CD8-positive, alpha-beta memory T cell (primary cell): ENCODE results near the gene SV2B. TPM values are rescaled to one million over a fixed set of nuclear protein-coding genes. Genes with fewer than 3 reads are reported as not detected.

Experiments used
- CTCF ChIA-PET: fragments of 350-600 bp; sonication (Branson Sonifier 250); formaldehyde crosslinking; loops from one replicate; lab custom pipeline; 2021; ENCODE audit warnings: antibody characterized with exemption; lab: Charles Lee
- POLR2A ChIA-PET: fragments of 350-600 bp; sonication (Branson Sonifier 250); formaldehyde crosslinking; loops from one replicate; lab custom pipeline; 2021; ENCODE audit warnings: antibody characterized with exemption; lab: Charles Lee
- DNase-seq, 5 donors: peaks; one replicate each; pipeline versions ENCODE4 v3.0.0 to v3.0.0-alpha.2; 2020 to 2022; ENCODE audit warnings: mixed read lengths in 1 of 5
- H3K27ac ChIP-seq: one replicate; pipeline ENCODE4 v1.7.0; 2013; ENCODE audit warnings: low read depth, mild to moderate bottlenecking, low read length, moderate library complexity
- H3K27me3 ChIP-seq: 2 replicates; pipeline ENCODE4 v1.7.0; 2013; ENCODE audit warnings: low read length, mild to moderate bottlenecking; ENCODE audit not compliant: insufficient read depth, poor library complexity, severe bottlenecking
- H3K36me3 ChIP-seq: 2 replicates; pipeline ENCODE4 v1.7.0; 2013; ENCODE audit warnings: mild to moderate bottlenecking, low read length, moderate library complexity; ENCODE audit not compliant: insufficient read depth
- H3K4me1 ChIP-seq: 2 replicates; pipeline ENCODE4 v1.7.0; 2013; ENCODE audit warnings: mild to moderate bottlenecking, low read length, moderate library complexity; ENCODE audit not compliant: insufficient read depth
- H3K4me3 ChIP-seq: 2 replicates; pipeline ENCODE4 v1.7.0; 2013; ENCODE audit warnings: mild to moderate bottlenecking, low read length
- H3K9me3 ChIP-seq: 2 replicates; pipeline ENCODE4 v1.7.0; 2013; ENCODE audit warnings: mild to moderate bottlenecking, low read length
- H3K27ac Mint-ChIP-seq, 8 donors: one replicate each; pipeline ENCODE4 v1.8.0; 2020 to 2021; ENCODE audit warnings: mixed read lengths in 8 of 8, mild to moderate bottlenecking in 6 of 8, inconsistent platforms in 3 of 8, moderate library complexity in 3 of 8
- H3K27me3 Mint-ChIP-seq, 2 donors: one replicate each; pipeline ENCODE4 v1.8.0; 2020 to 2021; ENCODE audit warnings: mixed read lengths in 2 of 2, mild to moderate bottlenecking in 1 of 2, moderate library complexity in 1 of 2
- H3K36me3 Mint-ChIP-seq, 3 donors: one replicate each; pipeline ENCODE4 v1.8.0; 2020 to 2021; ENCODE audit warnings: mixed read lengths in 3 of 3, inconsistent platforms in 1 of 3, mild to moderate bottlenecking in 1 of 3
- H3K4me1 Mint-ChIP-seq, 3 donors: one replicate each; pipeline ENCODE4 v1.8.0; 2020 to 2021; ENCODE audit warnings: mixed read lengths in 3 of 3, inconsistent platforms in 1 of 3, mild to moderate bottlenecking in 1 of 3
- H3K4me3 Mint-ChIP-seq, 7 donors: one replicate each; pipeline ENCODE4 v1.8.0; 2020 to 2021; ENCODE audit warnings: mixed read lengths in 7 of 7, mild to moderate bottlenecking in 6 of 7, moderate library complexity in 4 of 7, inconsistent platforms in 2 of 7
- H3K9me3 Mint-ChIP-seq, 5 donors: one replicate each; pipeline ENCODE4 v1.8.0; 2020 to 2022; ENCODE audit warnings: mixed read lengths in 5 of 5, mild to moderate bottlenecking in 3 of 5, moderate library complexity in 2 of 5, inconsistent platforms in 1 of 5
- polyA plus RNA-seq: library from polyadenylated mRNA; unstranded; fragments of 300-500 nt; fragmentation: Illumina TruSeq; gene quantifications from one replicate; pipeline ENCODE4 v1.2.3, GENCODE V29; 2021
- total RNA-seq, 2 experiments: library from RNA; stranded (reverse); gene quantifications; one replicate each; pipeline ENCODE4 v1.2.3, GENCODE V29; 2021

The SV2B gene
- total and polyA plus RNA-seq, 3 experiments from 2014 or later = 0.02 TPM; not detected in 2

DNA sequence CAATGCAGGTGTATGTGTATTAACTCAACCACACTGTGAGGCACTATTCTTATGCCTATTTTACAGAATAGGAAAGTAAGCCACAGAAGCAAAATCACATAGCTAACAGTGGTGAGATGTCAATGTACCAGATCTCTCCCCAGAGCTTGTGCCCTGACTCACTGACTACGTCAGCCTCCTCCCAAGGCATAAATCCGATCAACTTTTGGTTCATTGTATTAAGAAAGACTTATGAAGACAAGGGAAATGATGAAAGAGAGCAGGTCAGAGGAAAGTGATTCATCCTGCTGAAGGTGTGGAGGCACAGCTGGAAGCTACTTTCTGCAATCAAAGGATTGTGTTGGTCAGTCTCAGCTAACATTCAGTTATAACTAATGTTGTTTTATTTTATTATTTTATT is 33.0 kb upstream of the SV2B start:
- H3K27me3 ChIP-seq = no peaks in the 10 kb centered on the region
- H3K9me3 ChIP-seq = no peaks in the 10 kb centered on the region
- no peak overlapping the region for H3K4me3 Mint-ChIP-seq
- H3K4me3 ChIP-seq = no peak overlapping the region
- POLR2A ChIA-PET = no interaction called here
- peaks cover 3 to 8% (median 5%) of the 10 kb centered on the region in 5 donors for H3K9me3 Mint-ChIP-seq
- H3K27ac Mint-ChIP-seq = no peak overlapping the region
- CTCF ChIA-PET = interaction anchor here (1.4 to 1.7 kb wide), 2 partner anchors 11 to 17 kb away, joined by 5 to 7 read pairs; no protein-coding TSS in a partner anchor
- H3K4me1 ChIP-seq = no peaks in the 10 kb centered on the region
- peaks cover 0 to 8% (median 2%) of the 10 kb centered on the region in 3 donors for H3K36me3 Mint-ChIP-seq
- H3K36me3 ChIP-seq = no peaks in the 10 kb centered on the region
- no peak for DNase-seq
- peaks cover 14 to 39% of the 10 kb centered on the region in 2 donors for H3K27me3 Mint-ChIP-seq
- H3K27ac ChIP-seq = no peak overlapping the region
- H3K4me1 Mint-ChIP-seq = no peaks in the 10 kb centered on the region

DNA sequence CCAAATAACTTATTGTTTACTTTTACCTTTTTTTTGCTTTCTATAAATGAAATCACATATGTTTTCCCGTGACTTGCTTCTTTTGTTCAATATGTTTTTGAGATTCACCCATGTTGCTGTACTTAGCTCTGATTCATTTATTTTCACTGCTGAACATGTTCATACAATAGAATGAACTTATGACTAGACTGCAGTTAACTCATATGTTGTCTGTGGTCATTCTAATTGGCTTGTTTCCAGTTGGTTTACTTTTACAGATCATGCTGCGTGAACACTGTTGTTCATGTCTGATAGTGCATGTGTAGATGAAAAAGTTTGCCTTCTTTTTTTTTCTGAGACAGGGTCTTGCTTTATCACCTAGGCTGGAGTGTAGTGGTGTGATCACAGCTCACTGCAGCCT is 31.6 kb upstream of the SV2B start:
- CTCF ChIA-PET = interaction anchor here (1.7 kb wide), 1 partner anchor 13 kb away, joined by 5 read pairs; no protein-coding TSS in a partner anchor
- Mint-ChIP-seq H3K4me1 (no peaks in the 10 kb centered on the region), H3K36me3 (peaks cover 0 to 8% (median 3%) of the 10 kb centered on the region in 3 donors), H3K27me3 (peaks cover 14 to 43% of the 10 kb centered on the region in 2 donors), H3K27ac (no peak overlapping the region), H3K9me3 (peaks cover 3 to 8% (median 5%) of the 10 kb centered on the region in 5 donors), H3K4me3 (no peak overlapping the region)
- POLR2A ChIA-PET = interaction anchor here (0.7 kb wide), 1 partner anchor 46 kb away, joined by 5 read pairs; the partner anchor contains the start of gene VPS33B
- H3K27me3 ChIP-seq = no peaks in the 10 kb centered on the region
- no peak overlapping the region for H3K4me3 ChIP-seq
- no peaks in the 10 kb centered on the region for H3K9me3 ChIP-seq
- no peaks in the 10 kb centered on the region for H3K36me3 ChIP-seq
- H3K4me1 ChIP-seq = no peaks in the 10 kb centered on the region
- H3K27ac ChIP-seq = no peak overlapping the region
- DNase-seq = no peak

DNA sequence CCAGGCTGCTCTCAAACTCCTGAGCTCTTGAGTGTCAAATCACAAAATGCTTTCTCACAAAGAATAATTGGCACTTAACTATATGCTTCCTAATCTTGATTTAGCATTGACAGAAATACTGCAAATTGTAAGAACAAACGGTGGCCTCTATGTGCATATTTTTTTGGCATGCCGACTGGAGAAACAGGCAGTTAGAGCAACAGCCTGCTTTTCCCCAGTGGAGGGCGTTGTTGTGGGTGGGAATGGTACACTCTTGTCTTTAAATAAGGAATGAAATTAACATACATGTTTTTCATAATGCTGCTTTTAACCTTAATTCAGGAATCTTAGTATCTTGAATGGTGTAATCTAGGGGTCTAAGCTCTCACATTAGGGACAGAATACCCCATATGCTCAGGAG is 31.1 kb upstream of the SV2B start:
- no peaks in the 10 kb centered on the region for H3K4me1 Mint-ChIP-seq
- H3K4me3 ChIP-seq = no peak overlapping the region
- peaks cover 3 to 8% (median 5%) of the 10 kb centered on the region in 5 donors for H3K9me3 Mint-ChIP-seq
- H3K27ac Mint-ChIP-seq = no peak overlapping the region
- H3K27me3 Mint-ChIP-seq = peaks cover 14 to 43% of the 10 kb centered on the region in 2 donors
- H3K36me3 Mint-ChIP-seq = peaks cover 0 to 8% (median 3%) of the 10 kb centered on the region in 3 donors
- H3K4me1 ChIP-seq = no peaks in the 10 kb centered on the region
- no peaks in the 10 kb centered on the region for H3K9me3 ChIP-seq
- DNase-seq = no peak
- no peak overlapping the region for H3K4me3 Mint-ChIP-seq
- H3K27me3 ChIP-seq = no peaks in the 10 kb centered on the region
- no peaks in the 10 kb centered on the region for H3K36me3 ChIP-seq
- ChIA-PET POLR2A (interaction anchor here (0.6 to 0.7 kb wide), 2 partner anchors 47 to 670 kb away, joined by 3 to 5 read pairs; partner anchors contain the start of gene VPS33B), CTCF (interaction anchor here (1.7 kb wide), 1 partner anchor 13 kb away, joined by 5 read pairs; no protein-coding TSS in a partner anchor)
- no peak overlapping the region for H3K27ac ChIP-seq

DNA sequence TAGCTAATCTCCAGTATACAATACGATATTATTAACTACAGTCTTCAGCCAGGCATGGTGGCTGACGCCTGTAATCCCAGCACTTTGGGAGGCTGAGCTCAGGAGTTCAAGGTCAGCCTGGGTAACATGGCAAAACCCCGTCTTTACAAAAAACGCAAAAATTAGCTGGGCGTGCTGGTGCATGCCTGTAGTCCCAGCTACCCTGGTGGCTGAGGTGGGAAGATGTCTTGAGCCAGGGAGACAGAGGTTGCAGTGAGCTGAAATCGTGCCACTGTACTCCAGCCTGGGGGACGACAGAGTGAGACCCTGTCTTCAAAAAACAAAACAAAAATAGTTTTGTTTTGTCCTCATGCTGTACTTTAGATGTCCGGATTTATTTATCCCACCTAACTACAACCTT is 29.2 kb upstream of the SV2B start:
- ChIA-PET CTCF (no interaction called here), POLR2A (no interaction called here)
- Mint-ChIP-seq H3K9me3 (no peaks in the 10 kb centered on the region), H3K36me3 (peaks cover 0 to 3% (median 0%) of the 10 kb centered on the region in 3 donors), H3K4me3 (no peak overlapping the region), H3K4me1 (no peaks in the 10 kb centered on the region), H3K27ac (no peak overlapping the region), H3K27me3 (peaks cover 16 to 40% of the 10 kb centered on the region in 2 donors)
- Histone ChIP-seq H3K4me3 (no peak overlapping the region), H3K4me1 (no peaks in the 10 kb centered on the region), H3K27ac (no peak overlapping the region), H3K27me3 (no peaks in the 10 kb centered on the region), H3K36me3 (no peaks in the 10 kb centered on the region), H3K9me3 (no peaks in the 10 kb centered on the region)
- no peak for DNase-seq

DNA sequence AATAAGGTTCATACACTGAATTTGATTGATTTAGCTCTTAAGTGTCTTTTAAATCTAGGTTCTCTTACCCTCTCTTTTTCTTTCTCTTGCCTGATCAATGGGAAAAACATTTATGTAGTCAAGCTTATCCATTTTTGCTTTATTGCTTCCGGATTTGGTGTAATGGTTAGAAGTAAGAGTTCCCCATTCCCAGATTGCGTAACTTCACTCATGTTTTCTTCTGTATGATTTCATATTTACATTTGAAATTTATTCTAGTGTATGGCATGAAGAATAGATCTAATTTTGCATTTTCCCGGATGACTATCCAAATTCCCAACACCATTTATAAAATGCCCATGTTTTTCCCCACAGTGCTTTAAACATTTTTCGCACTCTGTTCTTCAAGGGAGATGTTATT is 27.9 kb upstream of the SV2B start:
- no peaks in the 10 kb centered on the region for H3K4me1 Mint-ChIP-seq
- Histone ChIP-seq H3K36me3 (no peaks in the 10 kb centered on the region), H3K4me3 (no peak overlapping the region), H3K27ac (no peak overlapping the region), H3K4me1 (no peaks in the 10 kb centered on the region), H3K27me3 (no peaks in the 10 kb centered on the region), H3K9me3 (no peaks in the 10 kb centered on the region)
- no peak for DNase-seq
- no peak overlapping the region for H3K4me3 Mint-ChIP-seq
- H3K27me3 Mint-ChIP-seq = peaks cover 19 to 37% of the 10 kb centered on the region in 2 donors
- no peak overlapping the region for H3K27ac Mint-ChIP-seq
- H3K9me3 Mint-ChIP-seq = no peaks in the 10 kb centered on the region
- ChIA-PET CTCF (no interaction called here), POLR2A (no interaction called here)
- peaks cover 0 to 3% (median 3%) of the 10 kb centered on the region in 3 donors for H3K36me3 Mint-ChIP-seq

- POLR2A ChIA-PET = no interaction called here
- Histone ChIP-seq H3K9me3 (no peaks in the 10 kb centered on the region), H3K36me3 (no peaks in the 10 kb centered on the region), H3K27ac (no peak overlapping the region), H3K4me3 (no peak overlapping the region), H3K4me1 (no peaks in the 10 kb centered on the region), H3K27me3 (no peaks in the 10 kb centered on the region)
- no peak overlapping the region for H3K27ac Mint-ChIP-seq
- peaks cover 19 to 37% of the 10 kb centered on the region in 2 donors for H3K27me3 Mint-ChIP-seq
- CTCF ChIA-PET = no interaction called here
- DNase-seq = no peak
- H3K4me3 Mint-ChIP-seq = no peak overlapping the region
- H3K4me1 Mint-ChIP-seq = no peaks in the 10 kb centered on the region
- H3K36me3 Mint-ChIP-seq = peaks cover 0 to 3% (median 3%) of the 10 kb centered on the region in 3 donors
- H3K9me3 Mint-ChIP-seq = no peaks in the 10 kb centered on the region
These were observed 27.0 kb upstream of the SV2B start for GRCh38 chr15:91073077-91073476.

- CTCF ChIA-PET = no interaction called here
- H3K9me3 Mint-ChIP-seq = peaks cover 2 to 6% (median 4%) of the 10 kb centered on the region in 5 donors
These were observed 26.3 kb upstream of the SV2B start for GRCh38 chr15:91073768-91074167.

DNA sequence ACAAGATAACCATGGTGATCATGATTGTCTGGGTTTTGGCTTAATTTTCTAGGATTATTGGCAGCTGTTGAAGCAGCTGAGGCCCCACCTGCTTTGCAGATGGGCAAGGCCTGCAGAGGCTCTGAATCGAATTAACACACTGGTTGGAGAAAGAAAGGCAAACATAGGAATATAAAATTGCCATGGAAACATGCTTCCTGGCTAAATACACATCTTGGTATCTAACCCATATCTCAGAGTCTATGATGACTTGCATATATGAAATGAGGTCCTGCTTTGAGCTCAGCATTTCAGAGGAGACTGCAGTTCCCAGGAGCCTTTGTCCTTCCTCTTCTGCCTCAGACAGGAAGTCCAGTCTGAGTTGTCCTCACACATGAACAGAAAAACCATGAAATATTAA is 24.3 kb upstream of the SV2B start:
- no peaks in the 10 kb centered on the region for H3K36me3 ChIP-seq
- no peak for DNase-seq
- CTCF ChIA-PET = no interaction called here
- H3K4me3 ChIP-seq = no peak overlapping the region
- H3K9me3 Mint-ChIP-seq = peaks cover 13 to 18% (median 16%) of the 10 kb centered on the region in 5 donors
- peaks cover 0 to 18% (median 1%) of the 10 kb centered on the region in 3 donors for H3K36me3 Mint-ChIP-seq
- peaks cover 9 to 28% of the 10 kb centered on the region in 2 donors for H3K27me3 Mint-ChIP-seq
- no peaks in the 10 kb centered on the region for H3K4me1 Mint-ChIP-seq
- H3K27me3 ChIP-seq = no peaks in the 10 kb centered on the region
- H3K27ac Mint-ChIP-seq = no peak overlapping the region
- POLR2A ChIA-PET = no interaction called here
- H3K4me3 Mint-ChIP-seq = no peak overlapping the region
- H3K9me3 ChIP-seq = no peaks in the 10 kb centered on the region
- no peaks in the 10 kb centered on the region for H3K4me1 ChIP-seq
- no peak overlapping the region for H3K27ac ChIP-seq

More at GRCh38 chr15:91073768-91074167, 26.3 kb upstream of the SV2B start:
- Histone ChIP-seq H3K27me3 (no peaks in the 10 kb centered on the region), H3K4me1 (no peaks in the 10 kb centered on the region), H3K27ac (no peak overlapping the region), H3K9me3 (no peaks in the 10 kb centered on the region), H3K4me3 (no peak overlapping the region), H3K36me3 (no peaks in the 10 kb centered on the region)
- no peak for DNase-seq
- H3K4me1 Mint-ChIP-seq = no peaks in the 10 kb centered on the region
- POLR2A ChIA-PET = no interaction called here
- H3K36me3 Mint-ChIP-seq = peaks cover 0 to 8% (median 1%) of the 10 kb centered on the region in 3 donors
- H3K27me3 Mint-ChIP-seq = peaks cover 19 to 36% of the 10 kb centered on the region in 2 donors
- H3K4me3 Mint-ChIP-seq = no peak overlapping the region
- no peak overlapping the region for H3K27ac Mint-ChIP-seq
